Bronchial epithelial cell (primary cell): ENCODE measurements around the gene DNAJC6. TPM values are rescaled to one million over a fixed set of nuclear protein-coding genes. Genes with fewer than 3 reads are reported as not detected.
A peak's percentile ranks its signal among the peaks of the same experiment; 100 is the strongest.
"Not testable (repeated sequence)": the region's sequence is repeated elsewhere in the genome, so short reads cannot be mapped to it uniquely, and the experiment has no call there.

Experiments
- DNase-seq: peaks from one replicate; pipeline ENCODE4 v3.0.0-alpha.2; 2010; ENCODE audit warnings: low read depth
- FAIRE-seq: peaks from 2 replicates; lab custom pipeline; 2011; peaks lifted over from hg19 to GRCh38; lab: Jason Lieb, UNC
- H3K27me3 ChIP-seq: 2 replicates; pipeline ENCODE4 v1.5.1; 2011; ENCODE audit warnings: low read length; ENCODE audit not compliant: control insufficient read depth, insufficient read depth
- H3K36me3 ChIP-seq: 2 replicates; pipeline ENCODE4 v1.5.1; 2011; ENCODE audit warnings: low read length; ENCODE audit not compliant: control insufficient read depth, insufficient read depth
- H3K4me3 ChIP-seq: 2 replicates; pipeline ENCODE4 v1.5.1; 2011; ENCODE audit warnings: mild to moderate bottlenecking, low read depth, low read length, control low read depth
- CTCF ChIP-seq: IDR thresholded peaks from 2 replicates; pipeline ENCODE4 v1.5.1; 2011; ENCODE audit warnings: mild to moderate bottlenecking, moderate library complexity, low read length, control low read depth, inconsistent platforms; ENCODE audit not compliant: insufficient read depth, severe bottlenecking
- total RNA-seq: library from RNA; depleted of rRNA; stranded (reverse); fragments of >200 nt; gene quantifications from 2 replicates; pipeline ENCODE4 v1.2.1, GENCODE V29; 2014

Gene DNAJC6
- total RNA-seq, 1 donor from 2014 or later = 2.1 TPM

- FAIRE-seq = no peak
- no peak for TF ChIP-seq CTCF
- H3K27me3 ChIP-seq = no peaks in the 10 kb centered on the region
- DNase-seq = no peak
- no peaks in the 10 kb centered on the region for H3K36me3 ChIP-seq
- H3K4me3 ChIP-seq = no peak overlapping the region
These were observed 25.1 kb upstream of the DNAJC6 start for GRCh38 chr1:65284229-65284628.

GRCh38 chr1:65289449-65289848 lies 19.9 kb upstream of the DNAJC6 start:
- Histone ChIP-seq H3K27me3 (no peaks in the 10 kb centered on the region), H3K36me3 (no peaks in the 10 kb centered on the region), H3K4me3 (no peak overlapping the region)
- TF ChIP-seq CTCF = no peak
- DNase-seq = no peak
- no peak for FAIRE-seq

- DNase-seq, H3K36me3 ChIP-seq, FAIRE-seq, H3K4me3 ChIP-seq, H3K27me3 ChIP-seq: not testable (repeated sequence)
These were observed 17.5 kb upstream of the DNAJC6 start for GRCh38 chr1:65291818-65292217.

- no peak for TF ChIP-seq CTCF
- peak; percentile 33 for DNase-seq
- Histone ChIP-seq H3K27me3 (no peaks in the 10 kb centered on the region), H3K36me3 (no peaks in the 10 kb centered on the region), H3K4me3 (no peak overlapping the region)
- FAIRE-seq = no peak
These were observed 16.3 kb upstream of the DNAJC6 start for GRCh38 chr1:65292861-65293593.

- no peak for TF ChIP-seq CTCF
- no peak overlapping the region for H3K4me3 ChIP-seq
- H3K27me3 ChIP-seq = no peaks in the 10 kb centered on the region
- no peaks in the 10 kb centered on the region for H3K36me3 ChIP-seq
- FAIRE-seq (no peak), DNase-seq (peak; percentile 19)
These were observed 11.6 kb upstream of the DNAJC6 start for GRCh38 chr1:65297706-65298105.

- Histone ChIP-seq H3K4me3 (no peak overlapping the region), H3K36me3 (no peaks in the 10 kb centered on the region), H3K27me3 (no peaks in the 10 kb centered on the region)
- DNase-seq (no peak), FAIRE-seq (no peak)
- TF ChIP-seq CTCF = no peak
These were observed 10.0 kb upstream of the DNAJC6 start for GRCh38 chr1:65299328-65299727.
